SK-N-MC (cell line): ENCODE results near the gene NMB.

Experiments used
- EZH2 ChIP-seq: fragments of 200-600 bp; sonication (generic); IDR thresholded peaks from one replicate; pipeline ENCODE4 v1.6.1; 2017; ENCODE audit warnings: antibody characterized with exemption
- FOXP2 ChIP-seq: optimal IDR thresholded peaks from 2 replicates; pipeline ENCODE3; 2011; ENCODE audit warnings: mild to moderate bottlenecking, moderate library complexity; ENCODE audit not compliant: insufficient read depth; ENCODE audit errors: extremely low read length, control extremely low read depth
- POLR2AphosphoS5 ChIP-seq: IDR thresholded peaks from 2 replicates; pipeline ENCODE4 v1.6.1; 2012; ENCODE audit warnings: mild to moderate bottlenecking, low read depth, low read length, borderline replicate concordance

DNA sequence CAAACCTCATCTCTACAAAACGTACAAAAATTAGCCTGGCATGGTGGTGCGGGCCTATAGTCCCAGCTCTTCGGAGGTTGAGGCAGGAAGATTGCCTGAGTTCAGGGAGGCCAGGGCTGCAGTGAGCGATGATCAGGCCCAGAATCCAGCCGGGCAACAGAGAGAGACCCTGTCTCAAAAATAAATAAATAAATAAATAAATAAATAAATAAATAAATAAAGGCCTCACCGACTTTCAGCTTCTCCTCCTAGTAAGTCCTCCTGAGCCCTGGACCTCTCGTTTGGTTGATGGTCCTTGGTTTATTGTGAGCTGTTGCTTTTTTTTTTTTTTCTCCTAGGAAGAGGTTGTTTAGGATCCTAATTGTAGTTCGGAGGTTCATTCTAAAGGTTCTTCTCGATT lies 29.0 kb downstream of the NMB start:
- TF ChIP-seq POLR2AphosphoS5 (no peak), EZH2 (no peak), FOXP2 (no peak)
